CD4-positive, alpha-beta T cell treated with Interleukin-2 at 100 ng/mL for 4 hours (primary cell): ENCODE data around the gene TARS2.

Source experiments
- DNase-seq: peaks from one replicate; pipeline ENCODE4 v3.0.0-alpha.2; 2020; ENCODE audit warnings: low spot score

Gene TARS2

GRCh38 chr1:150507912-150508864 is 21.0 kb downstream of the TARS2 start, which contains the start of gene ECM1:
TSS of gene ECM1 (plus strand) at chr1:150508109. CDS start at chr1:150508210, 101 bp downstream.
- DNase-seq, result no peak

- DNase-seq, result no peak
Observed at GRCh38 chr1:150508982-150509381, 21.8 kb downstream of the TARS2 start.

- no peak for DNase-seq
Observed at GRCh38 chr1:150511551-150511950, 24.3 kb downstream of the TARS2 start.

- no peak for DNase-seq
Observed at GRCh38 chr1:150511985-150512660, 24.9 kb downstream of the TARS2 start.

GRCh38 chr1:150512846-150513245 is 25.6 kb downstream of the TARS2 start:
- no peak for DNase-seq

- DNase-seq, result no peak
Observed at GRCh38 chr1:150513351-150513791, 26.2 kb downstream of the TARS2 start.

- DNase-seq, result no peak
Observed at GRCh38 chr1:150514260-150514659, 27.0 kb downstream of the TARS2 start.

GRCh38 chr1:150514913-150515327 is 27.7 kb downstream of the TARS2 start:
- DNase-seq, result no peak

GRCh38 chr1:150515328-150516049 is 28.3 kb downstream of the TARS2 start, which contains the start of gene FALEC:
TSS of gene FALEC (plus strand) at chr1:150515752.
- DNase-seq, result peak; percentile 92

- DNase-seq, result peak; percentile 2
Observed at GRCh38 chr1:150516050-150516591, 28.9 kb downstream of the TARS2 start.

- peak; percentile 45 for DNase-seq
Observed at GRCh38 chr1:150516616-150517015, 29.4 kb downstream of the TARS2 start.

GRCh38 chr1:150521196-150521968 is 34.2 kb downstream of the TARS2 start:
- no peak for DNase-seq

- no peak for DNase-seq
Observed at GRCh38 chr1:150525348-150525747, 38.1 kb downstream of the TARS2 start.

GRCh38 chr1:150528196-150528595 is 41.0 kb downstream of the TARS2 start:
- no peak for DNase-seq

- DNase-seq, result no peak
Observed at GRCh38 chr1:150529017-150529416, 41.8 kb downstream of the TARS2 start.

GRCh38 chr1:150530491-150531159 is 43.4 kb downstream of the TARS2 start:
- no peak for DNase-seq

- no peak for DNase-seq
Observed at GRCh38 chr1:150532860-150533259, 45.6 kb downstream of the TARS2 start.

GRCh38 chr1:150534002-150534401 is 46.8 kb downstream of the TARS2 start:
- no peak for DNase-seq

- no peak for DNase-seq
Observed at GRCh38 chr1:150535511-150536287, 48.5 kb downstream of the TARS2 start.
